HCT116 (cell line): ENCODE data around the gene CDCP1. TPM values are rescaled to one million over a fixed set of nuclear protein-coding genes. Genes with fewer than 3 reads are reported as not detected.

ENCODE experiments used
- ATAC-seq: fragments of 200-7000 bp; cut with Tn5 transposase; 2 replicates; pipeline ENCODE4 v1.9.1; 2020; ENCODE audit warnings: mild to moderate bottlenecking, moderate library complexity
- BruUV-seq: library from RNA; stranded (reverse); fragments of 400-500 nt; replicated peaks from 2 replicates; lab custom pipeline; 2021; lab: Mats Ljungman, UMichigan
- CTCF ChIA-PET: fragments of 300-600 bp; sonication (Branson Sonifier 250); formaldehyde crosslinking; loops from one replicate; lab custom pipeline; 2021; ENCODE audit warnings: antibody characterized with exemption; lab: Charles Lee
- POLR2A ChIA-PET: fragments of 300-600, 350-600 bp; sonication (Branson Sonifier 250); formaldehyde crosslinking; loops from one replicate; lab custom pipeline; 2021; ENCODE audit warnings: antibody characterized with exemption; lab: Charles Lee
- RAD21 ChIA-PET, 2 experiments: fragments of 300-600 bp; sonication (Branson Sonifier 250); formaldehyde crosslinking; loops; one replicate each; lab custom pipeline; 2023; ENCODE audit warnings: low total read pairs in 2 of 2; ENCODE audit not compliant: uncharacterized antibody in 2 of 2, unreplicated experiment in 2 of 2, low non-redundant PET in 1 of 2; lab: Charles Lee
- DNase-seq: peaks from one replicate; pipeline ENCODE4 v3.0.0-alpha.2; 2010; ENCODE audit warnings: low read depth, low spot score
- H2AFZ ChIP-seq: fragments of 200-600 bp; shearing (Covaris generic), sonication (generic); 2 replicates; pipeline ENCODE4 v1.6.1; 2017; ENCODE audit warnings: low read depth, mixed run types, mixed read lengths, antibody characterized with exemption, low read length; ENCODE audit not compliant: poor library complexity, severe bottlenecking
- H3K27ac ChIP-seq: 2 replicates; pipeline ENCODE4 v1.5.1; 2012; ENCODE audit warnings: low read depth, low read length
- H3K27me3 ChIP-seq: fragments of 200-600 bp; sonication (generic); 2 replicates; pipeline ENCODE4 v1.6.1; 2016; ENCODE audit warnings: mixed run types, low read length, mixed read lengths; ENCODE audit not compliant: insufficient read depth
- H3K36me3 ChIP-seq, 2 experiments: fragments of 200-500 bp in 1 of 2; fragments of 200-600 bp in 1 of 2; sonication (Bioruptor generic) in 1 of 2; sonication (generic) in 1 of 2; 2 replicates each; pipeline versions ENCODE4 v1.5.1 to v1.6.1; 2014 to 2016; ENCODE audit warnings: low read length in 2 of 2, inconsistent platforms in 1 of 2, mixed read lengths in 1 of 2, mixed run types in 1 of 2; ENCODE audit not compliant: insufficient read depth in 2 of 2, control insufficient read depth in 1 of 2
- H3K4me1 ChIP-seq, 2 experiments: fragments of 200-600 bp in 1 of 2; sonication (generic) in 1 of 2; 2 replicates each; pipeline versions ENCODE4 v1.5.1 to v1.6.1; 2012 to 2017; ENCODE audit warnings: low read length in 2 of 2, inconsistent platforms in 1 of 2, mild to moderate bottlenecking in 1 of 2, mixed read lengths in 1 of 2, mixed run types in 1 of 2, moderate library complexity in 1 of 2; ENCODE audit not compliant: insufficient read depth in 2 of 2, control insufficient read depth in 1 of 2
- H3K4me2 ChIP-seq: fragments of 200-600 bp; sonication (generic); 2 replicates; pipeline ENCODE4 v1.6.1; 2017; ENCODE audit warnings: mixed run types, low read length, mixed read lengths
- H3K4me3 ChIP-seq, 2 experiments: fragments of 200-600 bp in 1 of 2; sonication (generic) in 1 of 2; replicated peaks in 1 of 2; 2 replicates each; pipeline ENCODE4 v1.5.1; 2011 to 2016; ENCODE audit warnings: low read length in 2 of 2, control low read depth in 1 of 2, low read depth in 1 of 2, mild to moderate bottlenecking in 1 of 2, mixed read lengths in 1 of 2, mixed run types in 1 of 2
- H3K79me2 ChIP-seq: fragments of 200-600 bp; sonication (generic); 2 replicates; pipeline ENCODE4 v1.6.1; 2017; ENCODE audit warnings: mild to moderate bottlenecking, mixed run types, low read length, moderate library complexity, mixed read lengths; ENCODE audit not compliant: insufficient read depth
- H3K9ac ChIP-seq: fragments of 200-600 bp; sonication (generic); 2 replicates; pipeline ENCODE4 v1.6.1; 2016; ENCODE audit warnings: low read length, mixed read lengths
- H3K9me2 ChIP-seq: fragments of 200-600 bp; sonication (generic), shearing (Covaris generic); 2 replicates; pipeline ENCODE4 v1.6.1; 2017; ENCODE audit warnings: mixed run types, mild to moderate bottlenecking, moderate library complexity; ENCODE audit not compliant: insufficient read depth
- H3K9me3 ChIP-seq, 2 experiments: fragments of 200-500 bp in 1 of 2; fragments of 200-600 bp in 1 of 2; sonication (Bioruptor generic) in 1 of 2; sonication (generic) in 1 of 2; 2 replicates each; pipeline ENCODE4 v1.6.1; 2014 to 2017; ENCODE audit warnings: low read length in 2 of 2, mixed read lengths in 2 of 2, inconsistent platforms in 1 of 2, low read depth in 1 of 2, mild to moderate bottlenecking in 1 of 2, mixed run types in 1 of 2, moderate library complexity in 1 of 2; ENCODE audit not compliant: control insufficient read depth in 1 of 2, insufficient read depth in 1 of 2
- H4K20me1 ChIP-seq: fragments of 200-600 bp; sonication (generic), shearing (Covaris generic); 2 replicates; pipeline ENCODE4 v1.6.1; 2017; ENCODE audit warnings: mixed run types, mild to moderate bottlenecking, moderate library complexity; ENCODE audit not compliant: insufficient read depth
- CBX3 ChIP-seq: IDR thresholded peaks from 2 replicates; pipeline ENCODE4 v1.6.1; 2012; ENCODE audit warnings: low read depth
- CEBPB ChIP-seq: IDR thresholded peaks from 2 replicates; pipeline ENCODE4 v1.6.1; 2012; ENCODE audit warnings: low read depth
- EGR1 ChIP-seq: IDR thresholded peaks from 2 replicates; pipeline ENCODE4 v1.6.1; 2012; ENCODE audit warnings: low read depth
- ELF1 ChIP-seq: IDR thresholded peaks from 2 replicates; pipeline ENCODE4 v1.6.1; 2012; ENCODE audit warnings: low read depth, borderline replicate concordance
- EZH2 ChIP-seq: fragments of 200-600 bp; sonication (generic); IDR thresholded peaks from 2 replicates; pipeline ENCODE4 v1.6.1; 2017; ENCODE audit warnings: antibody characterized with exemption, mixed run types
- EZH2phosphoT487 ChIP-seq: fragments of 200-600 bp; IDR thresholded peaks from 2 replicates; pipeline ENCODE4 v1.6.1; 2018; ENCODE audit warnings: antibody characterized with exemption, borderline replicate concordance
- FOSL1 ChIP-seq: IDR thresholded peaks from 2 replicates; pipeline ENCODE4 v1.6.1; 2012; ENCODE audit warnings: low read depth
- JUND ChIP-seq: IDR thresholded peaks from 2 replicates; pipeline ENCODE4 v1.6.1; 2012
- POLR2A ChIP-seq: IDR thresholded peaks from 2 replicates; pipeline ENCODE4 v1.7.0; 2011; ENCODE audit warnings: borderline replicate concordance; ENCODE audit not compliant: insufficient read depth, insufficient read length; ENCODE audit errors: extremely low read depth
- POLR2AphosphoS5 ChIP-seq: IDR thresholded peaks from 2 replicates; pipeline ENCODE4 v1.6.1; 2011; ENCODE audit warnings: mild to moderate bottlenecking, low read depth, low read length, moderate library complexity
- RAD21 ChIP-seq: IDR thresholded peaks from 2 replicates; pipeline ENCODE4 v1.6.1; 2012; ENCODE audit warnings: low read depth, mild to moderate bottlenecking
- SP1 ChIP-seq: IDR thresholded peaks from 2 replicates; pipeline ENCODE4 v1.6.1; 2012; ENCODE audit warnings: low read depth
- SRF ChIP-seq: IDR thresholded peaks from 2 replicates; pipeline ENCODE4 v1.6.1; 2012; ENCODE audit warnings: low read depth
- TCF7L2 ChIP-seq: IDR thresholded peaks from 2 replicates; pipeline ENCODE4 v1.7.0; 2011; ENCODE audit warnings: borderline replicate concordance, inconsistent platforms; ENCODE audit not compliant: insufficient read depth, insufficient read length; ENCODE audit errors: extremely low read depth
- YY1 ChIP-seq: IDR thresholded peaks from 2 replicates; pipeline ENCODE4 v1.6.1; 2011; ENCODE audit warnings: low read length, low read depth, moderate library complexity, mild to moderate bottlenecking; ENCODE audit not compliant: insufficient replicate concordance; ENCODE audit errors: extremely low read depth
- ZNF274 ChIP-seq: fragments of 200-500 bp; sonication (Bioruptor generic); IDR thresholded peaks from 2 replicates; pipeline ENCODE4 v1.6.1; 2014; ENCODE audit warnings: mild to moderate bottlenecking, low read depth, low read length, inconsistent platforms
- intact Hi-C: fragments of 100-400 bp; cut with micrococcal nuclease; formaldehyde crosslinking; loops from 2 replicates; pipeline ENCODE4 v1.10.0; 2022
- total RNA-seq: library from RNA; stranded (reverse); gene quantifications from one replicate; pipeline ENCODE4 v1.2.1, GENCODE V29; 2021; ENCODE audit not compliant: unreplicated experiment
- TF ChIP-seq, protein P1 (sequence below), 3 experiments: fragments of 200-600 bp in 1 of 3; sonication (generic) in 1 of 3; IDR thresholded peaks in 2 of 3; conservative IDR thresholded peaks in 1 of 3; 2 replicates each; pipeline ENCODE4 v1.5.1; 2012 to 2017; ENCODE audit warnings: low read depth in 2 of 3, low read length in 2 of 3, antibody characterized with exemption in 1 of 3, borderline replicate concordance in 1 of 3, control low read depth in 1 of 3, mild to moderate bottlenecking in 1 of 3, mixed read lengths in 1 of 3, mixed run types in 1 of 3, moderate library complexity in 1 of 3; ENCODE audit not compliant: insufficient read depth in 1 of 3
- TF ChIP-seq, protein P2 (sequence below): IDR thresholded peaks from 2 replicates; pipeline ENCODE4 v1.6.1; 2011; ENCODE audit warnings: mild to moderate bottlenecking, low read length, moderate library complexity; ENCODE audit not compliant: insufficient replicate concordance; ENCODE audit errors: extremely low read depth
- TF ChIP-seq, protein P3 (sequence below): IDR thresholded peaks from 2 replicates; pipeline ENCODE4 v1.6.1; 2012; ENCODE audit warnings: low read depth
- TF ChIP-seq, protein P4 (sequence below): IDR thresholded peaks from 2 replicates; pipeline ENCODE4 v1.6.1; 2012
- TF ChIP-seq, protein P5 (sequence below): IDR thresholded peaks from 2 replicates; pipeline ENCODE4 v1.6.1; 2012

The CDCP1 gene
- total RNA-seq, 1 experiment from 2014 or later = 196 TPM

DNA sequence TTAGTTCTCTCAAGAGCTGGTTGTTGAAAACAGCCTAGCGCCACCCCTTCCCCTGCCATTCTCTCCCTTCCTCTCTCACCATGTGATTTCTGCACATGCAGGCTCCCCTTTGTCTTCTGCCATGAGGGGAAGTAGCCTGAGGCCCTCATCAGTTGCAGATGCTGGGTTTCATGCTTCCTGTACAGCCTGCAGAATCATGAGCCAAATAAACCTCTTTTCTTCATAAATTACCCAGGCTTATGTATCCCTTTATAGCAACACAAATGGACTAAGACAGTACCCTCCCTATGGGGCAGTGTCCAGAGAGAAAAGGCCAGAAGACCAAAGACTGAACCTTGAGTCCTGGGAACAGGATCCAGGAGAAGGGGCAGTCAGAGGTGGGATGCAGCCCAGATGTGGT is 65.4 kb downstream of the CDCP1 start:
- Histone ChIP-seq H4K20me1 (no peaks in the 10 kb centered on the region), H3K9me2 (no peaks in the 10 kb centered on the region), H3K9ac (no peak overlapping the region), H3K27ac (no peak overlapping the region), H3K79me2 (peaks cover 7% of the 10 kb centered on the region; the same call in 1 of the 2 replicates), H3K4me2 (no peak overlapping the region), H3K4me3 (no peak overlapping the region), H3K4me1 (peaks cover 0 to 10% of the 10 kb centered on the region in 2 experiments; a peak in 3 of 4 replicates), H3K9me3 (no peaks in the 10 kb centered on the region), H3K27me3 (no peaks in the 10 kb centered on the region), H2AFZ (no peak overlapping the region), H3K36me3 (peaks cover 17 to 31% of the 10 kb centered on the region in 2 experiments)
- intact Hi-C loops = no loop called here
- ATAC-seq = no peak
- no TSS peak for BruUV-seq
- ChIA-PET POLR2A (no interaction called here), CTCF (no interaction called here), RAD21 (no interaction called here)
- DNase-seq = no peak
- TF ChIP-seq POLR2AphosphoS5 = 0 out of 2 replicates have a peak, but pooled peaks have one; percentile 4
- TF ChIP-seq YY1 = no peak
- no peak for TF ChIP-seq TCF7L2
- TF ChIP-seq, protein P1, sequence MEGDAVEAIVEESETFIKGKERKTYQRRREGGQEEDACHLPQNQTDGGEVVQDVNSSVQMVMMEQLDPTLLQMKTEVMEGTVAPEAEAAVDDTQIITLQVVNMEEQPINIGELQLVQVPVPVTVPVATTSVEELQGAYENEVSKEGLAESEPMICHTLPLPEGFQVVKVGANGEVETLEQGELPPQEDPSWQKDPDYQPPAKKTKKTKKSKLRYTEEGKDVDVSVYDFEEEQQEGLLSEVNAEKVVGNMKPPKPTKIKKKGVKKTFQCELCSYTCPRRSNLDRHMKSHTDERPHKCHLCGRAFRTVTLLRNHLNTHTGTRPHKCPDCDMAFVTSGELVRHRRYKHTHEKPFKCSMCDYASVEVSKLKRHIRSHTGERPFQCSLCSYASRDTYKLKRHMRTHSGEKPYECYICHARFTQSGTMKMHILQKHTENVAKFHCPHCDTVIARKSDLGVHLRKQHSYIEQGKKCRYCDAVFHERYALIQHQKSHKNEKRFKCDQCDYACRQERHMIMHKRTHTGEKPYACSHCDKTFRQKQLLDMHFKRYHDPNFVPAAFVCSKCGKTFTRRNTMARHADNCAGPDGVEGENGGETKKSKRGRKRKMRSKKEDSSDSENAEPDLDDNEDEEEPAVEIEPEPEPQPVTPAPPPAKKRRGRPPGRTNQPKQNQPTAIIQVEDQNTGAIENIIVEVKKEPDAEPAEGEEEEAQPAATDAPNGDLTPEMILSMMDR (IDR thresholded peaks at IDR 0.05 in 2 of 3, conservative IDR thresholded peaks at IDR 0.05 in 1 of 3; ENCODE audit: borderline replicate concordance in 1 of 3, insufficient read depth in 1 of 3, low read depth in 2 of 3, low read length in 2 of 3) = no peak
- TF ChIP-seq, protein P2, sequence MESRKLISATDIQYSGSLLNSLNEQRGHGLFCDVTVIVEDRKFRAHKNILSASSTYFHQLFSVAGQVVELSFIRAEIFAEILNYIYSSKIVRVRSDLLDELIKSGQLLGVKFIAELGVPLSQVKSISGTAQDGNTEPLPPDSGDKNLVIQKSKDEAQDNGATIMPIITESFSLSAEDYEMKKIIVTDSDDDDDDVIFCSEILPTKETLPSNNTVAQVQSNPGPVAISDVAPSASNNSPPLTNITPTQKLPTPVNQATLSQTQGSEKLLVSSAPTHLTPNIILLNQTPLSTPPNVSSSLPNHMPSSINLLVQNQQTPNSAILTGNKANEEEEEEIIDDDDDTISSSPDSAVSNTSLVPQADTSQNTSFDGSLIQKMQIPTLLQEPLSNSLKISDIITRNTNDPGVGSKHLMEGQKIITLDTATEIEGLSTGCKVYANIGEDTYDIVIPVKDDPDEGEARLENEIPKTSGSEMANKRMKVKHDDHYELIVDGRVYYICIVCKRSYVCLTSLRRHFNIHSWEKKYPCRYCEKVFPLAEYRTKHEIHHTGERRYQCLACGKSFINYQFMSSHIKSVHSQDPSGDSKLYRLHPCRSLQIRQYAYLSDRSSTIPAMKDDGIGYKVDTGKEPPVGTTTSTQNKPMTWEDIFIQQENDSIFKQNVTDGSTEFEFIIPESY = no peak
- TF ChIP-seq, protein P3, sequence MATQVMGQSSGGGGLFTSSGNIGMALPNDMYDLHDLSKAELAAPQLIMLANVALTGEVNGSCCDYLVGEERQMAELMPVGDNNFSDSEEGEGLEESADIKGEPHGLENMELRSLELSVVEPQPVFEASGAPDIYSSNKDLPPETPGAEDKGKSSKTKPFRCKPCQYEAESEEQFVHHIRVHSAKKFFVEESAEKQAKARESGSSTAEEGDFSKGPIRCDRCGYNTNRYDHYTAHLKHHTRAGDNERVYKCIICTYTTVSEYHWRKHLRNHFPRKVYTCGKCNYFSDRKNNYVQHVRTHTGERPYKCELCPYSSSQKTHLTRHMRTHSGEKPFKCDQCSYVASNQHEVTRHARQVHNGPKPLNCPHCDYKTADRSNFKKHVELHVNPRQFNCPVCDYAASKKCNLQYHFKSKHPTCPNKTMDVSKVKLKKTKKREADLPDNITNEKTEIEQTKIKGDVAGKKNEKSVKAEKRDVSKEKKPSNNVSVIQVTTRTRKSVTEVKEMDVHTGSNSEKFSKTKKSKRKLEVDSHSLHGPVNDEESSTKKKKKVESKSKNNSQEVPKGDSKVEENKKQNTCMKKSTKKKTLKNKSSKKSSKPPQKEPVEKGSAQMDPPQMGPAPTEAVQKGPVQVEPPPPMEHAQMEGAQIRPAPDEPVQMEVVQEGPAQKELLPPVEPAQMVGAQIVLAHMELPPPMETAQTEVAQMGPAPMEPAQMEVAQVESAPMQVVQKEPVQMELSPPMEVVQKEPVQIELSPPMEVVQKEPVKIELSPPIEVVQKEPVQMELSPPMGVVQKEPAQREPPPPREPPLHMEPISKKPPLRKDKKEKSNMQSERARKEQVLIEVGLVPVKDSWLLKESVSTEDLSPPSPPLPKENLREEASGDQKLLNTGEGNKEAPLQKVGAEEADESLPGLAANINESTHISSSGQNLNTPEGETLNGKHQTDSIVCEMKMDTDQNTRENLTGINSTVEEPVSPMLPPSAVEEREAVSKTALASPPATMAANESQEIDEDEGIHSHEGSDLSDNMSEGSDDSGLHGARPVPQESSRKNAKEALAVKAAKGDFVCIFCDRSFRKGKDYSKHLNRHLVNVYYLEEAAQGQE = no peak
- TF ChIP-seq CBX3 = peak; percentile 66; the same call in 1 of the 2 replicates
- no peak for TF ChIP-seq SP1
- TF ChIP-seq RAD21 = no peak; the same call in 1 of the 2 replicates
- no peak for TF ChIP-seq FOSL1
- TF ChIP-seq ELF1 = no peak
- TF ChIP-seq, protein P4, sequence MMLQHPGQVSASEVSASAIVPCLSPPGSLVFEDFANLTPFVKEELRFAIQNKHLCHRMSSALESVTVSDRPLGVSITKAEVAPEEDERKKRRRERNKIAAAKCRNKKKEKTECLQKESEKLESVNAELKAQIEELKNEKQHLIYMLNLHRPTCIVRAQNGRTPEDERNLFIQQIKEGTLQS = no peak
- TF ChIP-seq SRF = no peak
- TF ChIP-seq, protein P5, sequence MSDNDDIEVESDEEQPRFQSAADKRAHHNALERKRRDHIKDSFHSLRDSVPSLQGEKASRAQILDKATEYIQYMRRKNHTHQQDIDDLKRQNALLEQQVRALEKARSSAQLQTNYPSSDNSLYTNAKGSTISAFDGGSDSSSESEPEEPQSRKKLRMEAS = no peak
- no peak for TF ChIP-seq POLR2A
- no peak for TF ChIP-seq EZH2phosphoT487
- no peak for TF ChIP-seq EGR1
- 0 out of 2 replicates have a peak, but pooled peaks have one; percentile 8 for TF ChIP-seq CEBPB
- TF ChIP-seq EZH2 = no peak
- peak; percentile 47; the same call in 1 of the 2 replicates for TF ChIP-seq JUND
- TF ChIP-seq ZNF274 = no peak
